OCI-LY3 (cell line): Measurements from ENCODE around the gene ASB14.

Source experiments
- H2AFZ ChIP-seq: fragments of 200-600, 300-600 bp; shearing (Covaris generic); 2 replicates; pipeline ENCODE4 v1.6.0; 2014; ENCODE audit warnings: antibody characterized with exemption, low read depth, low read length
- H3K27ac ChIP-seq: fragments of 200-600, 300-600 bp; sonication (generic); 2 replicates; pipeline ENCODE4 v1.5.1; 2014; ENCODE audit warnings: mild to moderate bottlenecking, low read length, moderate library complexity, mixed read lengths
- H3K27me3 ChIP-seq: fragments of 200-600, 300-600 bp; sonication (generic); 2 replicates; pipeline ENCODE4 v1.6.1; 2014; ENCODE audit warnings: low read depth, low read length, mixed read lengths
- H3K36me3 ChIP-seq: fragments of 200-600, 300-600 bp; sonication (generic); replicated peaks from 2 replicates; pipeline ENCODE3; 2014; ENCODE audit warnings: low read depth, low read length, mixed read lengths
- H3K4me1 ChIP-seq: fragments of 300-600, 200-600 bp; sonication (generic); 2 replicates; pipeline ENCODE4 v1.6.1; 2014; ENCODE audit warnings: low read length, mixed read lengths
- H3K4me2 ChIP-seq: fragments of 200-600, 300-600 bp; sonication (generic); 2 replicates; pipeline ENCODE4 v1.6.1; 2014; ENCODE audit warnings: low read length, mixed read lengths
- H3K4me3 ChIP-seq: fragments of 300-600, 200-600 bp; sonication (generic); 2 replicates; pipeline ENCODE4 v1.5.1; 2014; ENCODE audit warnings: antibody characterized with exemption, mild to moderate bottlenecking, low read length, moderate library complexity
- H3K79me2 ChIP-seq: fragments of 300-600, 200-600 bp; shearing (Covaris generic); 2 replicates; pipeline ENCODE4 v1.6.1; 2014; ENCODE audit warnings: mild to moderate bottlenecking, low read length, mixed read lengths
- H3K9ac ChIP-seq: fragments of 300-600, 200-600 bp; shearing (Covaris generic); 2 replicates; pipeline ENCODE4 v1.6.0; 2014; ENCODE audit warnings: mild to moderate bottlenecking, low read length, moderate library complexity
- H3K9me3 ChIP-seq: fragments of 200-600, 300-600 bp; shearing (Covaris generic); 2 replicates; pipeline ENCODE4 v1.6.1; 2014; ENCODE audit warnings: low read length, mixed read lengths; ENCODE audit not compliant: insufficient read depth
- H4K20me1 ChIP-seq: fragments of 200-600, 300-600 bp; sonication (generic); 2 replicates; pipeline ENCODE4 v1.6.1; 2016; ENCODE audit warnings: low read length, mixed read lengths; ENCODE audit not compliant: insufficient read depth
- CTCF ChIP-seq: fragments of 200-600, 300-600 bp; sonication (generic); IDR thresholded peaks from 2 replicates; pipeline ENCODE4 v1.5.1; 2014; ENCODE audit warnings: antibody characterized with exemption, low read length, low read depth
- EZH2phosphoT487 ChIP-seq: fragments of 200-600 bp; shearing (Covaris generic); IDR thresholded peaks from 2 replicates; pipeline ENCODE4 v1.6.1; 2018; ENCODE audit warnings: antibody characterized with exemption, mixed run types, low read depth

The ASB14 gene

GRCh38 chr3:57227930-57228751 is 64.3 kb downstream of the ASB14 start:
- peak overlapping the region; percentile 79 for H3K4me3 ChIP-seq
- no peaks in the 10 kb centered on the region for H3K9me3 ChIP-seq
- TF ChIP-seq EZH2phosphoT487 (no peak), CTCF (no peak)
- no peaks in the 10 kb centered on the region for H3K27me3 ChIP-seq
- H3K4me1 ChIP-seq, result peaks cover 15% of the 10 kb centered on the region
- H3K9ac ChIP-seq, result peak overlapping the region; percentile 77
- no peaks in the 10 kb centered on the region for H3K36me3 ChIP-seq
- peaks cover 47% of the 10 kb centered on the region for H3K79me2 ChIP-seq
- peaks cover 9% of the 10 kb centered on the region for H4K20me1 ChIP-seq
- peak overlapping the region; percentile 76 for H3K4me2 ChIP-seq
- peak overlapping the region; percentile 4; the same call in 1 of the 2 replicates for H3K27ac ChIP-seq
- peak overlapping the region; percentile 50; the same call in 1 of the 2 replicates for H2AFZ ChIP-seq

GRCh38 chr3:57227204-57227929 is 65.1 kb downstream of the ASB14 start, which contains the start of gene APPL1:
APPL1 (plus strand) TSS chr3:57227729; CDS start chr3:57227884, 155 bp downstream.
- Histone ChIP-seq H3K9ac (peak within 1 kb of the TSS; percentile 78), H3K79me2 (peaks cover 41% of the 10 kb centered on the region), H3K4me1 (peaks cover 15% of the 10 kb centered on the region), H4K20me1 (peaks cover 9% of the 10 kb centered on the region), H3K4me2 (peak within 1 kb of the TSS; percentile 89), H3K36me3 (no peaks in the 10 kb centered on the region), H2AFZ (peak within 1 kb of the TSS; percentile 92), H3K9me3 (no peaks in the 10 kb centered on the region), H3K27ac (peak within 1 kb of the TSS; percentile 4; the same call in 1 of the 2 replicates), H3K4me3 (peak within 1 kb of the TSS; percentile 79), H3K27me3 (no peaks in the 10 kb centered on the region)
- TF ChIP-seq EZH2phosphoT487 (no peak), CTCF (no peak)

- no peaks in the 10 kb centered on the region for H3K9me3 ChIP-seq
- no peak overlapping the region for H3K4me3 ChIP-seq
- peaks cover 32% of the 10 kb centered on the region for H3K79me2 ChIP-seq
- TF ChIP-seq EZH2phosphoT487 (no peak), CTCF (no peak)
- H4K20me1 ChIP-seq, result peaks cover 9% of the 10 kb centered on the region
- H3K27ac ChIP-seq, result no peak overlapping the region
- no peaks in the 10 kb centered on the region for H3K36me3 ChIP-seq
- H3K9ac ChIP-seq, result no peak overlapping the region
- H3K4me1 ChIP-seq, result peaks cover 15% of the 10 kb centered on the region
- H3K4me2 ChIP-seq, result no peak overlapping the region
- H3K27me3 ChIP-seq, result no peaks in the 10 kb centered on the region
- H2AFZ ChIP-seq, result no peak overlapping the region
Observed at GRCh38 chr3:57226176-57226575, 66.3 kb downstream of the ASB14 start.

GRCh38 chr3:57224856-57225255 is 67.6 kb downstream of the ASB14 start:
- Histone ChIP-seq H3K9ac (no peak overlapping the region), H3K4me1 (peaks cover 15% of the 10 kb centered on the region), H2AFZ (peak overlapping the region; percentile 5; the same call in 1 of the 2 replicates), H3K36me3 (no peaks in the 10 kb centered on the region), H4K20me1 (peaks cover 9% of the 10 kb centered on the region), H3K27ac (no peak overlapping the region), H3K9me3 (no peaks in the 10 kb centered on the region), H3K79me2 (peaks cover 20% of the 10 kb centered on the region), H3K4me3 (no peak overlapping the region), H3K27me3 (no peaks in the 10 kb centered on the region), H3K4me2 (no peak overlapping the region)
- no peak for TF ChIP-seq EZH2phosphoT487
- TF ChIP-seq CTCF, result no peak
